ENCODE measurements around the gene TSHZ1. TPM values are rescaled to one million over a fixed set of nuclear protein-coding genes. Genes with fewer than 3 reads are reported as not detected.

The TSHZ1 gene
- polyA plus RNA-seq, 1 donor from 2014 or later, result 1.1 TPM

GRCh38 chr18:75215663-75216062 lies 5.1 kb downstream of the TSHZ1 start:
- H3K4me2 ChIP-seq (ENCODE audit: low read length), result no peak overlapping the region
- H3K9ac ChIP-seq (ENCODE audit: low read length), result no peak overlapping the region
- peaks cover 46% of the 10 kb centered on the region for H3K27me3 ChIP-seq (ENCODE audit: insufficient read depth, low read depth, low read length)
- H3F3A ChIP-seq (ENCODE audit: insufficient read depth, low read length, poor library complexity, severe bottlenecking), result no peaks in the 10 kb centered on the region
- H3K9me3 ChIP-seq (ENCODE audit: low read length), result no peaks in the 10 kb centered on the region
- no peaks in the 10 kb centered on the region for H3K9me2 ChIP-seq (ENCODE audit: insufficient read depth, low read length)
- H3K36me3 ChIP-seq (ENCODE audit: insufficient read depth, low read length), result no peaks in the 10 kb centered on the region
- no peak overlapping the region for H3K27ac ChIP-seq (ENCODE audit: low read length)
- no peaks in the 10 kb centered on the region for H4K20me1 ChIP-seq (ENCODE audit: insufficient read depth)
- H3K79me2 ChIP-seq (replicated peaks; ENCODE audit: insufficient read depth, low read length), result no peaks in the 10 kb centered on the region
- H3K4me3 ChIP-seq (ENCODE audit: low read length), result no peak overlapping the region
- H2AFZ ChIP-seq (ENCODE audit: low read depth, low read length), result no peak overlapping the region
- TF ChIP-seq TAF1 (IDR thresholded peaks at IDR 0.05; ENCODE audit: low read depth), result no peak
- TF ChIP-seq CTCF (IDR thresholded peaks at IDR 0.05; ENCODE audit: poor library complexity, severe bottlenecking), result no peak
- no peak for TF ChIP-seq POLR2AphosphoS5 (IDR thresholded peaks at IDR 0.05)
- TF ChIP-seq REST (IDR thresholded peaks at IDR 0.05; ENCODE audit: borderline replicate concordance), result no peak
- TF ChIP-seq EZH2 (IDR thresholded peaks at IDR 0.05; ENCODE audit: borderline replicate concordance, insufficient read depth, low read length, poor library complexity, severe bottlenecking), result no peak
- TF ChIP-seq RAD21 (conservative IDR thresholded peaks at IDR 0.05), result no peak
- no peak for TF ChIP-seq MXI1 (conservative IDR thresholded peaks at IDR 0.05; ENCODE audit: poor library complexity, severe bottlenecking)
- no peak for TF ChIP-seq EP300 (conservative IDR thresholded peaks at IDR 0.05; ENCODE audit: poor library complexity, severe bottlenecking)
- no peak for TF ChIP-seq SMC3 (conservative IDR thresholded peaks at IDR 0.05; ENCODE audit: poor library complexity)

GRCh38 chr18:75216212-75216910 lies 5.8 kb downstream of the TSHZ1 start:
- H3K27ac ChIP-seq (ENCODE audit: low read length), result no peak overlapping the region
- no peak overlapping the region for H3K4me3 ChIP-seq (ENCODE audit: low read length)
- no peaks in the 10 kb centered on the region for H3K9me2 ChIP-seq (ENCODE audit: insufficient read depth, low read length)
- H3K36me3 ChIP-seq (ENCODE audit: insufficient read depth, low read length), result no peaks in the 10 kb centered on the region
- TF ChIP-seq EZH2 (IDR thresholded peaks at IDR 0.05; ENCODE audit: borderline replicate concordance, insufficient read depth, low read length, poor library complexity, severe bottlenecking) (no peak), POLR2AphosphoS5 (IDR thresholded peaks at IDR 0.05) (no peak), CTCF (IDR thresholded peaks at IDR 0.05; ENCODE audit: poor library complexity, severe bottlenecking) (no peak), REST (IDR thresholded peaks at IDR 0.05; ENCODE audit: borderline replicate concordance) (no peak), MXI1 (conservative IDR thresholded peaks at IDR 0.05; ENCODE audit: poor library complexity, severe bottlenecking) (no peak)
- peaks cover 40% of the 10 kb centered on the region for H3K27me3 ChIP-seq (ENCODE audit: insufficient read depth, low read depth, low read length)
- H4K20me1 ChIP-seq (ENCODE audit: insufficient read depth), result no peaks in the 10 kb centered on the region
- H3K4me2 ChIP-seq (ENCODE audit: low read length), result no peak overlapping the region
- no peak overlapping the region for H2AFZ ChIP-seq (ENCODE audit: low read depth, low read length)
- no peaks in the 10 kb centered on the region for H3K9me3 ChIP-seq (ENCODE audit: low read length)
- no peak overlapping the region for H3K9ac ChIP-seq (ENCODE audit: low read length)
- no peaks in the 10 kb centered on the region for H3F3A ChIP-seq (ENCODE audit: insufficient read depth, low read length, poor library complexity, severe bottlenecking)
- H3K79me2 ChIP-seq (replicated peaks; ENCODE audit: insufficient read depth, low read length), result no peaks in the 10 kb centered on the region

All from neural cell (in vitro differentiated cells).